HG03442 (cell line): Measurements from ENCODE around the gene SOCS3.

Experiments
- ATAC-seq: cut with Tn5 transposase; IDR thresholded peaks from one replicate; pipeline ENCODE4 v1.9.1; 2021; ENCODE audit warnings: mild to moderate bottlenecking, moderate library complexity; ENCODE audit not compliant: unreplicated experiment

SOCS3 gene

GRCh38 chr17:78368854-78369495 is 9.1 kb upstream of the SOCS3 start:
- no peak for ATAC-seq

- ATAC-seq = no peak
Observed at GRCh38 chr17:78368348-78368747, 8.5 kb upstream of the SOCS3 start.

- no peak for ATAC-seq
Observed at GRCh38 chr17:78367193-78367592, 7.3 kb upstream of the SOCS3 start.

GRCh38 chr17:78366109-78366848 is 6.4 kb upstream of the SOCS3 start:
- no peak for ATAC-seq

GRCh38 chr17:78365561-78366108 is 5.8 kb upstream of the SOCS3 start:
- no peak for ATAC-seq

- ATAC-seq = no peak
Observed at GRCh38 chr17:78364436-78365281, 4.8 kb upstream of the SOCS3 start.

- no peak for ATAC-seq
Observed at GRCh38 chr17:78362671-78363070, 2.8 kb upstream of the SOCS3 start.

GRCh38 chr17:78362232-78362631 is 2.4 kb upstream of the SOCS3 start:
- ATAC-seq = no peak

GRCh38 chr17:78361225-78361701 is 1.4 kb upstream of the SOCS3 start:
- ATAC-seq = no peak

- peak; percentile 15 for ATAC-seq
Observed at GRCh38 chr17:78360371-78361224, 721 bp upstream of the SOCS3 start.

- no peak for ATAC-seq
Observed at GRCh38 chr17:78359321-78359996, 418 bp downstream of the SOCS3 start.

- ATAC-seq = no peak
Observed at GRCh38 chr17:78358538-78359320, 1.1 kb downstream of the SOCS3 start.

GRCh38 chr17:78357672-78358537 is 2.0 kb downstream of the SOCS3 start:
- no peak for ATAC-seq

GRCh38 chr17:78357177-78357586 is 2.7 kb downstream of the SOCS3 start:
- ATAC-seq = no peak

- ATAC-seq = peak; percentile 54
Observed at GRCh38 chr17:78356101-78356713, 3.7 kb downstream of the SOCS3 start.

GRCh38 chr17:78355701-78356100 is 4.2 kb downstream of the SOCS3 start:
- no peak for ATAC-seq

- ATAC-seq = no peak
Observed at GRCh38 chr17:78355045-78355641, 4.7 kb downstream of the SOCS3 start.
